Ishikawa (cell line): Measurements from ENCODE around the gene SLC26A11.

Experiments
- TF ChIP-seq, protein P1 (sequence below): IDR thresholded peaks from 2 replicates; pipeline ENCODE4 v1.6.1; 2012
- TF ChIP-seq, protein P2 (sequence below): IDR thresholded peaks from 2 replicates; pipeline ENCODE4 v1.6.1; 2012; ENCODE audit warnings: low read depth, mild to moderate bottlenecking

DNA sequence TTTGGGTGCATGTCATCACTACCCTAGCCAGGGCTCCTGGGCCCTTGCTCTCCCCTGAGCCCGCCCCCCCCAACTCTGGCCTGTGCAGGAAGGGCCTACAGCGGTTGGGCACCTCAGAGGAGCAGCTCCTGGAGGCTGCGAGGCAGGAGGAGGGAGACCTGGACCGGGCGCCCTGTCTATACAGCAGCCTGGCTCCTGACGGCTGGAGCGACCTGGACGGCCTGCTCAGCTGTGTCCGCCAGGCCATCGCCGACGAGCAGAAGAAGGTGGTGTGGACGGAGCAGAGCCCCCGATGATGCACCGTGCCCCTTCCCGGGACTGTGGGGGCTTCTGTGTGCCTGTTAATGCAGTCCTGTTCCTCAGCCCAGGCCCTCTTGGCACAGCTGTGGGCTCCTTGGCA is 12.2 kb upstream of the SLC26A11 start:
- TF ChIP-seq, protein P1, sequence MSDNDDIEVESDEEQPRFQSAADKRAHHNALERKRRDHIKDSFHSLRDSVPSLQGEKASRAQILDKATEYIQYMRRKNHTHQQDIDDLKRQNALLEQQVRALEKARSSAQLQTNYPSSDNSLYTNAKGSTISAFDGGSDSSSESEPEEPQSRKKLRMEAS: no peak
- TF ChIP-seq, protein P2, sequence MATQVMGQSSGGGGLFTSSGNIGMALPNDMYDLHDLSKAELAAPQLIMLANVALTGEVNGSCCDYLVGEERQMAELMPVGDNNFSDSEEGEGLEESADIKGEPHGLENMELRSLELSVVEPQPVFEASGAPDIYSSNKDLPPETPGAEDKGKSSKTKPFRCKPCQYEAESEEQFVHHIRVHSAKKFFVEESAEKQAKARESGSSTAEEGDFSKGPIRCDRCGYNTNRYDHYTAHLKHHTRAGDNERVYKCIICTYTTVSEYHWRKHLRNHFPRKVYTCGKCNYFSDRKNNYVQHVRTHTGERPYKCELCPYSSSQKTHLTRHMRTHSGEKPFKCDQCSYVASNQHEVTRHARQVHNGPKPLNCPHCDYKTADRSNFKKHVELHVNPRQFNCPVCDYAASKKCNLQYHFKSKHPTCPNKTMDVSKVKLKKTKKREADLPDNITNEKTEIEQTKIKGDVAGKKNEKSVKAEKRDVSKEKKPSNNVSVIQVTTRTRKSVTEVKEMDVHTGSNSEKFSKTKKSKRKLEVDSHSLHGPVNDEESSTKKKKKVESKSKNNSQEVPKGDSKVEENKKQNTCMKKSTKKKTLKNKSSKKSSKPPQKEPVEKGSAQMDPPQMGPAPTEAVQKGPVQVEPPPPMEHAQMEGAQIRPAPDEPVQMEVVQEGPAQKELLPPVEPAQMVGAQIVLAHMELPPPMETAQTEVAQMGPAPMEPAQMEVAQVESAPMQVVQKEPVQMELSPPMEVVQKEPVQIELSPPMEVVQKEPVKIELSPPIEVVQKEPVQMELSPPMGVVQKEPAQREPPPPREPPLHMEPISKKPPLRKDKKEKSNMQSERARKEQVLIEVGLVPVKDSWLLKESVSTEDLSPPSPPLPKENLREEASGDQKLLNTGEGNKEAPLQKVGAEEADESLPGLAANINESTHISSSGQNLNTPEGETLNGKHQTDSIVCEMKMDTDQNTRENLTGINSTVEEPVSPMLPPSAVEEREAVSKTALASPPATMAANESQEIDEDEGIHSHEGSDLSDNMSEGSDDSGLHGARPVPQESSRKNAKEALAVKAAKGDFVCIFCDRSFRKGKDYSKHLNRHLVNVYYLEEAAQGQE: no peak
